ENCODE results near the gene CRYL1.

DNA sequence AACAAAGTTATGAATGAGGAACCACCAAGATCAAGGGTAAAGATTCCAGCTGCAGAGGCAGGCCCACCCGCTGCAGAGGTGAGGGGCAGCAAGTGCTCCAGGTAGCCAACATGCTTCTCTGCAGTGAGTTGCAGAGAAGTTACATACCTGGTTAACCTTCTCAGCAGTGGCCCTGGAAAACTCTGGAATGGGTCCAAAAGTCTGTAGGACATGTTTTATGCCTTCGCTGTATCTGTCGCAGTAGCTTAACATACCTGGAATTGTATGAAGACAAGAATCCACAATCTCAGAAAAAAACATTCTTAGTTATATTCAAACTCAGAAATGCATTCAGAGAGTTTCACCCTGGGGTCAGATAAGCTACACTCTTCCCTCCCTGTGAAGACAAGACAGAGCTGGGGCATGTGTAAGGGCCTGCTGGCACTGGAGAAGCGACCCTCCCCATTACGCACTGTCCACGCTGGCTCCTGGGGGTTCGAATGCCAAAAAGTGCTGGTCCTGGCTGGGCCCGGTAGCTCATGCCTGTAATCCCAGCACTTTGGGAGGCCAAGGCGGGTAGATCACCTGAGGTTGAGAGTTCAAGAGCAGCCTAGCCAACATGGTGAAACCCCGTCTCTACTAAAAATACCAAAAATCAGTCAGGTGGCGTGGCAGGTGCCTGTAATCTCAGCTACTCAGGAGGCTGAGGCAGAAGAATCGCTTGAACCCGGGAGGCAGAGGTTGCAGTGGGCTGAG lies 121.0 kb downstream of the CRYL1 start:
- TF ChIP-seq, protein P1, sequence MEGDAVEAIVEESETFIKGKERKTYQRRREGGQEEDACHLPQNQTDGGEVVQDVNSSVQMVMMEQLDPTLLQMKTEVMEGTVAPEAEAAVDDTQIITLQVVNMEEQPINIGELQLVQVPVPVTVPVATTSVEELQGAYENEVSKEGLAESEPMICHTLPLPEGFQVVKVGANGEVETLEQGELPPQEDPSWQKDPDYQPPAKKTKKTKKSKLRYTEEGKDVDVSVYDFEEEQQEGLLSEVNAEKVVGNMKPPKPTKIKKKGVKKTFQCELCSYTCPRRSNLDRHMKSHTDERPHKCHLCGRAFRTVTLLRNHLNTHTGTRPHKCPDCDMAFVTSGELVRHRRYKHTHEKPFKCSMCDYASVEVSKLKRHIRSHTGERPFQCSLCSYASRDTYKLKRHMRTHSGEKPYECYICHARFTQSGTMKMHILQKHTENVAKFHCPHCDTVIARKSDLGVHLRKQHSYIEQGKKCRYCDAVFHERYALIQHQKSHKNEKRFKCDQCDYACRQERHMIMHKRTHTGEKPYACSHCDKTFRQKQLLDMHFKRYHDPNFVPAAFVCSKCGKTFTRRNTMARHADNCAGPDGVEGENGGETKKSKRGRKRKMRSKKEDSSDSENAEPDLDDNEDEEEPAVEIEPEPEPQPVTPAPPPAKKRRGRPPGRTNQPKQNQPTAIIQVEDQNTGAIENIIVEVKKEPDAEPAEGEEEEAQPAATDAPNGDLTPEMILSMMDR (IDR thresholded peaks at IDR 0.05), result no peak
- TF ChIP-seq SMC3 (IDR thresholded peaks at IDR 0.05) (no peak), POLR2A (IDR thresholded peaks at IDR 0.05; ENCODE audit: low read length) (no peak), PHF8 (IDR thresholded peaks at IDR 0.05; ENCODE audit: borderline replicate concordance, low read depth) (no peak), JUN (IDR thresholded peaks at IDR 0.05) (no peak), RFX5 (IDR thresholded peaks at IDR 0.05) (no peak)
- TF ChIP-seq, protein P2, sequence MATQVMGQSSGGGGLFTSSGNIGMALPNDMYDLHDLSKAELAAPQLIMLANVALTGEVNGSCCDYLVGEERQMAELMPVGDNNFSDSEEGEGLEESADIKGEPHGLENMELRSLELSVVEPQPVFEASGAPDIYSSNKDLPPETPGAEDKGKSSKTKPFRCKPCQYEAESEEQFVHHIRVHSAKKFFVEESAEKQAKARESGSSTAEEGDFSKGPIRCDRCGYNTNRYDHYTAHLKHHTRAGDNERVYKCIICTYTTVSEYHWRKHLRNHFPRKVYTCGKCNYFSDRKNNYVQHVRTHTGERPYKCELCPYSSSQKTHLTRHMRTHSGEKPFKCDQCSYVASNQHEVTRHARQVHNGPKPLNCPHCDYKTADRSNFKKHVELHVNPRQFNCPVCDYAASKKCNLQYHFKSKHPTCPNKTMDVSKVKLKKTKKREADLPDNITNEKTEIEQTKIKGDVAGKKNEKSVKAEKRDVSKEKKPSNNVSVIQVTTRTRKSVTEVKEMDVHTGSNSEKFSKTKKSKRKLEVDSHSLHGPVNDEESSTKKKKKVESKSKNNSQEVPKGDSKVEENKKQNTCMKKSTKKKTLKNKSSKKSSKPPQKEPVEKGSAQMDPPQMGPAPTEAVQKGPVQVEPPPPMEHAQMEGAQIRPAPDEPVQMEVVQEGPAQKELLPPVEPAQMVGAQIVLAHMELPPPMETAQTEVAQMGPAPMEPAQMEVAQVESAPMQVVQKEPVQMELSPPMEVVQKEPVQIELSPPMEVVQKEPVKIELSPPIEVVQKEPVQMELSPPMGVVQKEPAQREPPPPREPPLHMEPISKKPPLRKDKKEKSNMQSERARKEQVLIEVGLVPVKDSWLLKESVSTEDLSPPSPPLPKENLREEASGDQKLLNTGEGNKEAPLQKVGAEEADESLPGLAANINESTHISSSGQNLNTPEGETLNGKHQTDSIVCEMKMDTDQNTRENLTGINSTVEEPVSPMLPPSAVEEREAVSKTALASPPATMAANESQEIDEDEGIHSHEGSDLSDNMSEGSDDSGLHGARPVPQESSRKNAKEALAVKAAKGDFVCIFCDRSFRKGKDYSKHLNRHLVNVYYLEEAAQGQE (IDR thresholded peaks at IDR 0.05), result no peak
- TF ChIP-seq, protein P3, sequence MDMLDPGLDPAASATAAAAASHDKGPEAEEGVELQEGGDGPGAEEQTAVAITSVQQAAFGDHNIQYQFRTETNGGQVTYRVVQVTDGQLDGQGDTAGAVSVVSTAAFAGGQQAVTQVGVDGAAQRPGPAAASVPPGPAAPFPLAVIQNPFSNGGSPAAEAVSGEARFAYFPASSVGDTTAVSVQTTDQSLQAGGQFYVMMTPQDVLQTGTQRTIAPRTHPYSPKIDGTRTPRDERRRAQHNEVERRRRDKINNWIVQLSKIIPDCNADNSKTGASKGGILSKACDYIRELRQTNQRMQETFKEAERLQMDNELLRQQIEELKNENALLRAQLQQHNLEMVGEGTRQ (IDR thresholded peaks at IDR 0.05), result no peak
